Heart left ventricle (tissue), 16 donors: ENCODE results near the gene TIGD4. TPM values are rescaled to one million over a fixed set of nuclear protein-coding genes. Genes with fewer than 3 reads are reported as not detected.

Source experiments
- ATAC-seq, 4 donors: fragments of 200-7000 bp; cut with Tn5 transposase; one replicate each; pipeline ENCODE4 v1.9.1; 2020 to 2022; ENCODE audit warnings: moderate library complexity in 4 of 4, mild to moderate bottlenecking in 3 of 4, moderate number of reproducible peaks in 1 of 4
- DNase-seq, 5 donors: peaks; one replicate each; pipeline ENCODE4 v3.0.0-alpha.2; 2020
- H3K27ac ChIP-seq, 12 donors: fragments of 200-600 bp; sonication (generic) in 4 of 12; one replicate each; pipeline versions ENCODE4 v1.5.0 to v1.8.0; 2016 to 2022; ENCODE audit warnings: mild to moderate bottlenecking in 2 of 12
- H3K27me3 ChIP-seq, 9 donors: fragments of 200-600 bp; sonication (generic) in 2 of 9; one replicate each; pipeline versions ENCODE4 v1.5.1 to v1.8.0; 2016 to 2022; ENCODE audit warnings: mild to moderate bottlenecking in 3 of 9
- H3K36me3 ChIP-seq, 9 donors: fragments of 200-600 bp; sonication (generic) in 2 of 9; one replicate each; pipeline versions ENCODE4 v1.5.0 to v1.8.0; 2018 to 2022; ENCODE audit warnings: mild to moderate bottlenecking in 2 of 9
- H3K4me1 ChIP-seq, 12 donors: fragments of 200-600 bp; sonication (generic) in 4 of 12; one replicate each; pipeline versions ENCODE4 v1.5.0 to v1.8.0; 2016 to 2022; ENCODE audit warnings: mild to moderate bottlenecking in 3 of 12
- H3K4me3 ChIP-seq, 12 donors: fragments of 200-600 bp; sonication (generic) in 4 of 12; one replicate each; pipeline versions ENCODE4 v1.5.0 to v1.8.0; 2017 to 2022; ENCODE audit warnings: mild to moderate bottlenecking in 9 of 12, moderate library complexity in 4 of 12
- H3K9me3 ChIP-seq, 12 donors: fragments of 200-600 bp; sonication (generic) in 4 of 12; one replicate each; pipeline versions ENCODE4 v1.5.0 to v1.8.0; 2016 to 2022; ENCODE audit warnings: mild to moderate bottlenecking in 1 of 12
- CTCF ChIP-seq, 12 donors: fragments of 200-600 bp; sonication (generic) in 4 of 12; IDR thresholded peaks; one replicate each; pipeline versions ENCODE4 v1.5.0 to v1.8.0; 2018 to 2022; ENCODE audit warnings: antibody characterized with exemption in 12 of 12, mild to moderate bottlenecking in 5 of 12
- POLR2A ChIP-seq, 2 donors: fragments of 450-650 bp; IDR thresholded peaks; one replicate each; pipeline ENCODE4 v1.6.1; 2017; ENCODE audit warnings: antibody characterized with exemption in 2 of 2, mild to moderate bottlenecking in 2 of 2, moderate library complexity in 2 of 2
- WGBS, 4 donors: extraction: QIAGEN DNeasy Blood & Tissue Kit in 2 of 4; methylation state at CpG; one replicate each; pipeline versions ENCODE4 v1.1.5 to v1.1.7; 2013 to 2018; 5-methylcytosine and 5-hydroxymethylcytosine counted together
- intact Hi-C, 10 donors: fragments of 100-400 bp; cut with DNase I; formaldehyde crosslinking; loops; one replicate each; pipeline versions ENCODE4 v1.11.1 to v1.14.2; 2022
- polyA plus RNA-seq, 2 donors: library from polyadenylated mRNA; stranded (reverse); fragments of 200-250 nt; gene quantifications; one replicate each; pipeline ENCODE4 v1.2.3, GENCODE V29; 2013
- total RNA-seq, 9 donors: library from RNA; depleted of rRNA in 2 of 9; stranded (reverse); fragments of >200 nt in 2 of 9; fragmentation: NEBNext Ultra II Directional in 3 of 9; extraction: Animal tissue kit (Norgen Biotek cat#: 25700) in 3 of 9; gene quantifications; one replicate each; pipeline versions ENCODE4 v1.1.0 to v1.2.4, GENCODE V29; 2016 to 2023
- donor health status: ischemic (EF 13 %, LVEDD 7.1; RV severe dilation, severe dysfunction).
- donor health status: healthy with polysubstance abuse.
- donor health status: DM: no; HTN: yes; CAD: no.
- donor health status: DM: no; HTN: no; CAD: no.
- donor health status: ischemic (EF 25% LVEDD 6.9; RV normal size, moderate dysfunction).
- donor health status: ischemic (EF 25% LVEDD 5.7; RV mildly dilated, moderate dysfunction).
- donor health status: healthy.
- donor health status: DM: yes; HTN: yes; CAD: no.
- donor health status: ischemic (EF 35%, LVEDD 5.7; RV mildly dilated, moderate dysfunction).
- donor health status: nonischemic (EF 11% LVEDD 7.7; RV severe dilation, severe dysfunction).
- donor health status: DM: yes; HTN: yes; CAD: no.
- donor health status: PGD.
- donor health status: ischemic (EF 29% LVEDD 5.4; RV normal size, mild dysfunction).
- donor health status: nonischemic (EF 23%, LVEDD 6.1; RV moderate dilation, normal function).

The TIGD4 gene
- total and polyA plus RNA-seq, 11 donors, result 0.15 to 0.50 (median 0.32) TPM; not detected in 1

GRCh38 chr4:152747444-152747843 lies 32.1 kb downstream of the TIGD4 start:
- ATAC-seq, result no peak
- Histone ChIP-seq H3K36me3 (no peaks in the 10 kb centered on the region), H3K4me3 (no peak overlapping the region), H3K9me3 (peaks cover 0 to 13% (median 0%) of the 10 kb centered on the region in 12 donors), H3K4me1 (no peaks in the 10 kb centered on the region), H3K27me3 (no peaks in the 10 kb centered on the region), H3K27ac (no peak overlapping the region)
- no peak for DNase-seq
- TF ChIP-seq CTCF (IDR thresholded peaks at IDR 0.05) (no peak), POLR2A (IDR thresholded peaks at IDR 0.05) (no peak)
- intact Hi-C loops, result no loop called here
- 58 to 74% (median 63%) methylated on average over 2 of the region's 2 CpGs for WGBS, 4 donors

- ATAC-seq, result no peak
- Histone ChIP-seq H3K36me3 (no peaks in the 10 kb centered on the region), H3K4me1 (peaks cover 0 to 5% (median 0%) of the 10 kb centered on the region in 12 donors), H3K27me3 (no peaks in the 10 kb centered on the region), H3K9me3 (no peaks in the 10 kb centered on the region), H3K4me3 (no peak overlapping the region), H3K27ac (no peak overlapping the region)
- WGBS, 4 donors, result 51 to 65% (median 58%) methylated on average over 3 of the region's 3 CpGs
- TF ChIP-seq CTCF (IDR thresholded peaks at IDR 0.05) (no peak), POLR2A (IDR thresholded peaks at IDR 0.05) (no peak)
- no peak for DNase-seq
- intact Hi-C loops, result loop anchor here in 6 of 10 donors (5.0 to 10.0 kb wide), 6 partner anchors 94 to 324 kb away; no protein-coding TSS in a partner anchor
These were observed 40.7 kb downstream of the TIGD4 start for GRCh38 chr4:152738827-152739226.

GRCh38 chr4:152735906-152736305 lies 43.6 kb downstream of the TIGD4 start:
- no peak for TF ChIP-seq POLR2A (IDR thresholded peaks at IDR 0.05)
- no peak for TF ChIP-seq CTCF (IDR thresholded peaks at IDR 0.05)
- DNase-seq, result no peak
- Histone ChIP-seq H3K27me3 (no peaks in the 10 kb centered on the region), H3K4me3 (no peak overlapping the region), H3K4me1 (peaks cover 0 to 5% (median 0%) of the 10 kb centered on the region in 12 donors), H3K27ac (no peak overlapping the region), H3K36me3 (no peaks in the 10 kb centered on the region), H3K9me3 (no peaks in the 10 kb centered on the region)
- 53 to 57% (median 56%) methylated on average over 3 of the region's 3 CpGs for WGBS, 4 donors
- intact Hi-C loops, result loop anchor here in 9 of 10 donors (2.0 to 10.0 kb wide), 7 partner anchors 91 to 321 kb away; no protein-coding TSS in a partner anchor
- ATAC-seq, result no peak

- H3K4me1 ChIP-seq, result peaks cover 0 to 5% (median 0%) of the 10 kb centered on the region in 12 donors
- DNase-seq (no peak), ATAC-seq (peak in 2 of 4 donors; percentile 41 to 44)
- 12 to 15% (median 13%) methylated on average over 2 of the region's 2 CpGs for WGBS, 4 donors
- intact Hi-C loops, result loop anchor here in 8 of 10 donors (2.0 to 10.0 kb wide), 7 partner anchors 91 to 321 kb away; no protein-coding TSS in a partner anchor
- H3K9me3 ChIP-seq, result no peaks in the 10 kb centered on the region
- no peaks in the 10 kb centered on the region for H3K36me3 ChIP-seq
- H3K27ac ChIP-seq, result no peak overlapping the region
- no peak overlapping the region for H3K4me3 ChIP-seq
- TF ChIP-seq POLR2A (IDR thresholded peaks at IDR 0.05) (no peak), CTCF (IDR thresholded peaks at IDR 0.05) (peak; percentile 42 to 71 (median 62))
- no peaks in the 10 kb centered on the region for H3K27me3 ChIP-seq
These were observed 44.1 kb downstream of the TIGD4 start for GRCh38 chr4:152735396-152735859.
